Neural cell (in vitro differentiated cells): Measurements from ENCODE around the gene LRCOL1.

Experiments
- EP300 ChIP-seq: fragments of 450-650 bp; conservative IDR thresholded peaks from 2 replicates; pipeline ENCODE4 v1.6.1; 2014; ENCODE audit warnings: antibody characterized with exemption, mild to moderate bottlenecking, moderate library complexity; ENCODE audit not compliant: poor library complexity, severe bottlenecking
- EZH2 ChIP-seq: fragments of 200-600, 300-800 bp; shearing (Covaris generic), sonication (generic); IDR thresholded peaks from 2 replicates; pipeline ENCODE4 v1.6.1; 2014; ENCODE audit warnings: antibody characterized with exemption, low read length, borderline replicate concordance, mild to moderate bottlenecking; ENCODE audit not compliant: insufficient read depth, poor library complexity, severe bottlenecking
- MXI1 ChIP-seq: fragments of 450-650 bp; conservative IDR thresholded peaks from 2 replicates; pipeline ENCODE4 v1.6.1; 2014; ENCODE audit warnings: antibody characterized with exemption, mild to moderate bottlenecking; ENCODE audit not compliant: poor library complexity, severe bottlenecking
- POLR2AphosphoS5 ChIP-seq: IDR thresholded peaks from 2 replicates; pipeline ENCODE4 v1.6.1; 2012
- RAD21 ChIP-seq: fragments of 450-650 bp; conservative IDR thresholded peaks from 2 replicates; pipeline ENCODE4 v1.6.1; 2014; ENCODE audit warnings: antibody characterized with exemption, mild to moderate bottlenecking, moderate library complexity
- SMC3 ChIP-seq: fragments of 450-650 bp; conservative IDR thresholded peaks from 2 replicates; pipeline ENCODE4 v1.6.1; 2014; ENCODE audit warnings: antibody characterized with exemption, mild to moderate bottlenecking, moderate library complexity; ENCODE audit not compliant: poor library complexity
- TAF1 ChIP-seq: IDR thresholded peaks from 2 replicates; pipeline ENCODE4 v1.6.1; 2012; ENCODE audit warnings: low read depth
- TF ChIP-seq, protein P1 (sequence below): fragments of 450-650 bp; IDR thresholded peaks from 2 replicates; pipeline ENCODE4 v1.5.1; 2014; ENCODE audit warnings: antibody characterized with exemption, mild to moderate bottlenecking, moderate library complexity; ENCODE audit not compliant: poor library complexity, severe bottlenecking
- TF ChIP-seq, protein P2 (sequence below): IDR thresholded peaks from 2 replicates; pipeline ENCODE4 v1.6.1; 2012; ENCODE audit warnings: borderline replicate concordance

DNA sequence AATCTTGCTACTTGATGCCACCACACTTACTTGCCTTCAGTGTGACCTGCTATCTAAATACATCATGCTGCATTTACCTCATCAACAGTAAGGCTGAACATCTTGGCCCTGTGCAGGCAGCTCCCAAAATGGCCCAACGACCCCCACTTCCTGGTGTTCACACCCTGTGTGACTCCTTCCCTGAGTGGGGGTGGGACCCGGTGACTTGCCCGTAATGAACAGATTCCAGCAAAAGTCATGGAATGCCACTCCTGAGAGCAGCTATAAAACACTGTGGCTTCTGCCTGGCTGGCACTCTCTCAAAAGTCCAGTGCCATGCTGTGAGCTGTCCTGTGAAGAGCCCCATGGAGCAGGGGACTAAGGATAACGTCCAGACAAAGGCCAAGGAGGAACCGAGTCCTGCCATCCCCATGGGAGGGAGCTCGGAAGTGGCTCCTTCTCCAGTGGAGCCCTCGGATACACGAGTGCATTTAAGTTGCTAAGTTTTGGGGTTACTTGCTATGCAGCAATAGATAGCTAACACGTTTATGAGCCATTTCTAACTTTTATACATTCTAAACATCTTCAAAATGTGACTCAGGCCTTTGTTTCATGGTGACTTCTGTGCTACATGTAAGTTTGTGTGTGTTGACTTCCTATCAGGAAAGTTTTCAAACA lies 41.2 kb upstream of the LRCOL1 start:
- TF ChIP-seq, protein P1, sequence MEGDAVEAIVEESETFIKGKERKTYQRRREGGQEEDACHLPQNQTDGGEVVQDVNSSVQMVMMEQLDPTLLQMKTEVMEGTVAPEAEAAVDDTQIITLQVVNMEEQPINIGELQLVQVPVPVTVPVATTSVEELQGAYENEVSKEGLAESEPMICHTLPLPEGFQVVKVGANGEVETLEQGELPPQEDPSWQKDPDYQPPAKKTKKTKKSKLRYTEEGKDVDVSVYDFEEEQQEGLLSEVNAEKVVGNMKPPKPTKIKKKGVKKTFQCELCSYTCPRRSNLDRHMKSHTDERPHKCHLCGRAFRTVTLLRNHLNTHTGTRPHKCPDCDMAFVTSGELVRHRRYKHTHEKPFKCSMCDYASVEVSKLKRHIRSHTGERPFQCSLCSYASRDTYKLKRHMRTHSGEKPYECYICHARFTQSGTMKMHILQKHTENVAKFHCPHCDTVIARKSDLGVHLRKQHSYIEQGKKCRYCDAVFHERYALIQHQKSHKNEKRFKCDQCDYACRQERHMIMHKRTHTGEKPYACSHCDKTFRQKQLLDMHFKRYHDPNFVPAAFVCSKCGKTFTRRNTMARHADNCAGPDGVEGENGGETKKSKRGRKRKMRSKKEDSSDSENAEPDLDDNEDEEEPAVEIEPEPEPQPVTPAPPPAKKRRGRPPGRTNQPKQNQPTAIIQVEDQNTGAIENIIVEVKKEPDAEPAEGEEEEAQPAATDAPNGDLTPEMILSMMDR, result no peak
- TF ChIP-seq, protein P2, sequence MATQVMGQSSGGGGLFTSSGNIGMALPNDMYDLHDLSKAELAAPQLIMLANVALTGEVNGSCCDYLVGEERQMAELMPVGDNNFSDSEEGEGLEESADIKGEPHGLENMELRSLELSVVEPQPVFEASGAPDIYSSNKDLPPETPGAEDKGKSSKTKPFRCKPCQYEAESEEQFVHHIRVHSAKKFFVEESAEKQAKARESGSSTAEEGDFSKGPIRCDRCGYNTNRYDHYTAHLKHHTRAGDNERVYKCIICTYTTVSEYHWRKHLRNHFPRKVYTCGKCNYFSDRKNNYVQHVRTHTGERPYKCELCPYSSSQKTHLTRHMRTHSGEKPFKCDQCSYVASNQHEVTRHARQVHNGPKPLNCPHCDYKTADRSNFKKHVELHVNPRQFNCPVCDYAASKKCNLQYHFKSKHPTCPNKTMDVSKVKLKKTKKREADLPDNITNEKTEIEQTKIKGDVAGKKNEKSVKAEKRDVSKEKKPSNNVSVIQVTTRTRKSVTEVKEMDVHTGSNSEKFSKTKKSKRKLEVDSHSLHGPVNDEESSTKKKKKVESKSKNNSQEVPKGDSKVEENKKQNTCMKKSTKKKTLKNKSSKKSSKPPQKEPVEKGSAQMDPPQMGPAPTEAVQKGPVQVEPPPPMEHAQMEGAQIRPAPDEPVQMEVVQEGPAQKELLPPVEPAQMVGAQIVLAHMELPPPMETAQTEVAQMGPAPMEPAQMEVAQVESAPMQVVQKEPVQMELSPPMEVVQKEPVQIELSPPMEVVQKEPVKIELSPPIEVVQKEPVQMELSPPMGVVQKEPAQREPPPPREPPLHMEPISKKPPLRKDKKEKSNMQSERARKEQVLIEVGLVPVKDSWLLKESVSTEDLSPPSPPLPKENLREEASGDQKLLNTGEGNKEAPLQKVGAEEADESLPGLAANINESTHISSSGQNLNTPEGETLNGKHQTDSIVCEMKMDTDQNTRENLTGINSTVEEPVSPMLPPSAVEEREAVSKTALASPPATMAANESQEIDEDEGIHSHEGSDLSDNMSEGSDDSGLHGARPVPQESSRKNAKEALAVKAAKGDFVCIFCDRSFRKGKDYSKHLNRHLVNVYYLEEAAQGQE, result no peak
- TF ChIP-seq EZH2 (no peak), MXI1 (no peak), RAD21 (no peak), POLR2AphosphoS5 (no peak), SMC3 (no peak), EP300 (no peak), TAF1 (no peak)
